Measurements from ENCODE around the gene PRDM16. TPM values are rescaled to one million over a fixed set of nuclear protein-coding genes. Genes with fewer than 3 reads are reported as not detected.

The PRDM16 gene
- polyA plus RNA-seq, 1 experiment: 0.06 TPM

DNA sequence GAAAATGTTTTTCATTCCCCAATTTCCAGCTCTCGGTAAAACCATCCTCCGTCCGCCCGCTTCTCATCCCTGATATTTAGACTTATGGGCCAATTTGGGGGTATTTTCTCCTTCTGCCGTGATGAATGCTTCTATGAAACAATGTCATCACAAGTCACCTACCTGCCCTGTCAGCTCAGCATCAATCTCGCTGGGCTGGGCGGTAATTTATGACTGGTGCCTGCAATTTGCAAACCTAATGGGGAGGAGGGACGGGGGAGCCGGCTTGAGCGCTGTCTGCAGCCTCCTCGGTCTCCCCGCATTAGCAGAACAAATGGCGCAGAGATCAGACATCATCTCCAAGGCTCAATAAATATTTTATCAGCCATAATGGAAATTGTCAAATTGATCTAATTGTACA is 72.1 kb downstream of the PRDM16 start:
- peaks cover 6% of the 10 kb centered on the region for H3K27me3 ChIP-seq (ENCODE audit: control insufficient read depth, insufficient read depth, low read length)
- H3K9me3 ChIP-seq (ENCODE audit: control insufficient read depth, insufficient read depth, low read length): peaks cover 26% of the 10 kb centered on the region
- H3K4me3 ChIP-seq (ENCODE audit: low read depth, low read length): no peak overlapping the region
- ChIA-PET POLR2A (no interaction called here), CTCF (no interaction called here)
- no peak overlapping the region for H3K27ac ChIP-seq (ENCODE audit: low read depth, low read length)
- DNase-seq (ENCODE audit: low read depth, low spot score): no peak
- TF ChIP-seq, protein P1, sequence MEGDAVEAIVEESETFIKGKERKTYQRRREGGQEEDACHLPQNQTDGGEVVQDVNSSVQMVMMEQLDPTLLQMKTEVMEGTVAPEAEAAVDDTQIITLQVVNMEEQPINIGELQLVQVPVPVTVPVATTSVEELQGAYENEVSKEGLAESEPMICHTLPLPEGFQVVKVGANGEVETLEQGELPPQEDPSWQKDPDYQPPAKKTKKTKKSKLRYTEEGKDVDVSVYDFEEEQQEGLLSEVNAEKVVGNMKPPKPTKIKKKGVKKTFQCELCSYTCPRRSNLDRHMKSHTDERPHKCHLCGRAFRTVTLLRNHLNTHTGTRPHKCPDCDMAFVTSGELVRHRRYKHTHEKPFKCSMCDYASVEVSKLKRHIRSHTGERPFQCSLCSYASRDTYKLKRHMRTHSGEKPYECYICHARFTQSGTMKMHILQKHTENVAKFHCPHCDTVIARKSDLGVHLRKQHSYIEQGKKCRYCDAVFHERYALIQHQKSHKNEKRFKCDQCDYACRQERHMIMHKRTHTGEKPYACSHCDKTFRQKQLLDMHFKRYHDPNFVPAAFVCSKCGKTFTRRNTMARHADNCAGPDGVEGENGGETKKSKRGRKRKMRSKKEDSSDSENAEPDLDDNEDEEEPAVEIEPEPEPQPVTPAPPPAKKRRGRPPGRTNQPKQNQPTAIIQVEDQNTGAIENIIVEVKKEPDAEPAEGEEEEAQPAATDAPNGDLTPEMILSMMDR (IDR thresholded peaks at IDR 0.05; ENCODE audit: low read depth, low read length): no peak

DNA sequence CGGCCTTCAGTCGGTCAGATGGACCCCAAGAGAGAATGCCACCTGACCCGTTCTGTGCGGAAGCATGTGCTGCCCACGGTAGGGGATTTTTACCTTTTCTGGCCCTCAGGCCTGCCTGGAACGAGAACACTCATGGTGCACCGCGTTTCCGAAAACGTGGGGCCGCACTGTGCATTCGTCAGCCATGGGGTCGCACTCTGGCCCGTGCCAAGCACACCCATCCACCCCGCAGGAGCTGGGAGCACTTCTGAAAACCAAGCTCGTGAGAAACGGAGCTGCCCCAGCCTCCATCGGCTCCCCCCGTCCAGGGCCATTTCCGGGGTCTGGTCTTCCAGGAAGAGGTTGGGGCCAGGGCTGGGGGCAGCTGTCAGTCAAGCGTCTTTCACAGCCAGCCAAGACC is 72.8 kb downstream of the PRDM16 start:
- Histone ChIP-seq H3K9me3 (ENCODE audit: control insufficient read depth, insufficient read depth, low read length) (peaks cover 34% of the 10 kb centered on the region), H3K27ac (ENCODE audit: low read depth, low read length) (no peak overlapping the region), H3K27me3 (ENCODE audit: control insufficient read depth, insufficient read depth, low read length) (peaks cover 6% of the 10 kb centered on the region), H3K4me3 (ENCODE audit: low read depth, low read length) (no peak overlapping the region)
- no peak for DNase-seq (ENCODE audit: low read depth, low spot score)
- TF ChIP-seq, protein P1 (IDR thresholded peaks at IDR 0.05; ENCODE audit: low read depth, low read length): no peak
- ChIA-PET CTCF (no interaction called here), POLR2A (no interaction called here)

DNA sequence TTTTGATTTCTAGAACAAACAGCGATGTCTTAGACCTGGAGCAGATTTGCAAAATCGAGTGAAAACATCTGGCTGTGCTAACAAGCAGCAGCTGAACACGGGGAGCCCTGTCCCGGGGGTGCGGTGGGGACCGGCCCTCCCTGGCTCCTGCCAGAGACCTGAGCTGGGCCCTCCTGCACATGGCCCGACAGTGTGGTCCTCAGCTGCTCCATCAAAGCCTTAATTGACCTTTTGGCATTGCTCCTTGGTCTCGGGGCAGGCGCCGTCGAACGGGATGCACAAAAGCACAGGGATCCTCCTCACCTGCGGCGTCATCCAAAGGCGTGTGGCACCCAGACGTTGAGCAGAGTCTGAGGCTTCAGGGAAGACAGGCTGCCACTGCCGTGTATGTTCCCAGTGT is 73.2 kb downstream of the PRDM16 start:
- TF ChIP-seq, protein P1 (IDR thresholded peaks at IDR 0.05; ENCODE audit: low read depth, low read length): no peak
- Histone ChIP-seq H3K9me3 (ENCODE audit: control insufficient read depth, insufficient read depth, low read length) (peaks cover 36% of the 10 kb centered on the region), H3K27me3 (ENCODE audit: control insufficient read depth, insufficient read depth, low read length) (peaks cover 6% of the 10 kb centered on the region), H3K27ac (ENCODE audit: low read depth, low read length) (no peak overlapping the region), H3K4me3 (ENCODE audit: low read depth, low read length) (no peak overlapping the region)
- no peak for DNase-seq (ENCODE audit: low read depth, low spot score)
- ChIA-PET CTCF (no interaction called here), POLR2A (no interaction called here)

DNA sequence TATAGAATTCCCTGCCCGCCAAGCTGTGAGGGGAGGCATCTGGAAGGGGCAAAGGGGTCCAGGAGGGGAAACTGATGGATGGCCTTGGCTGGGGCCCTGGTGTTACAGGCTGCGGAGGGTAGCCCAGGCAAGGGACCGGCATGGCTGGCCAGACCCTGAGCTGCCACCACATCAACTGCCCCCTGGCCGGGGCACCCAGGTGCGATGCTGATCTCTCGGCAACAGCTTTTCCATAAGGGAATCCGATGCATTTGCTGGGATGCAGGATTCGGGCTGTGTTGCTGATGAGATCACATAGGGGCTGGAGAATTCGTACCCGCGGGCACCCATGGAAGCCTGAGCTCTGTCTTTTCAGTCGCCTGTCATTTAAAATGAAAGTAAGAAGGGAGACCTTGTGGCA is 73.7 kb downstream of the PRDM16 start:
- H3K9me3 ChIP-seq (ENCODE audit: control insufficient read depth, insufficient read depth, low read length): peaks cover 41% of the 10 kb centered on the region
- CTCF ChIA-PET: no interaction called here
- peaks cover 6% of the 10 kb centered on the region for H3K27me3 ChIP-seq (ENCODE audit: control insufficient read depth, insufficient read depth, low read length)
- no peak overlapping the region for H3K27ac ChIP-seq (ENCODE audit: low read depth, low read length)
- DNase-seq (ENCODE audit: low read depth, low spot score): no peak
- TF ChIP-seq, protein P1 (IDR thresholded peaks at IDR 0.05; ENCODE audit: low read depth, low read length): no peak
- no peak overlapping the region for H3K4me3 ChIP-seq (ENCODE audit: low read depth, low read length)
- POLR2A ChIA-PET: no interaction called here

DNA sequence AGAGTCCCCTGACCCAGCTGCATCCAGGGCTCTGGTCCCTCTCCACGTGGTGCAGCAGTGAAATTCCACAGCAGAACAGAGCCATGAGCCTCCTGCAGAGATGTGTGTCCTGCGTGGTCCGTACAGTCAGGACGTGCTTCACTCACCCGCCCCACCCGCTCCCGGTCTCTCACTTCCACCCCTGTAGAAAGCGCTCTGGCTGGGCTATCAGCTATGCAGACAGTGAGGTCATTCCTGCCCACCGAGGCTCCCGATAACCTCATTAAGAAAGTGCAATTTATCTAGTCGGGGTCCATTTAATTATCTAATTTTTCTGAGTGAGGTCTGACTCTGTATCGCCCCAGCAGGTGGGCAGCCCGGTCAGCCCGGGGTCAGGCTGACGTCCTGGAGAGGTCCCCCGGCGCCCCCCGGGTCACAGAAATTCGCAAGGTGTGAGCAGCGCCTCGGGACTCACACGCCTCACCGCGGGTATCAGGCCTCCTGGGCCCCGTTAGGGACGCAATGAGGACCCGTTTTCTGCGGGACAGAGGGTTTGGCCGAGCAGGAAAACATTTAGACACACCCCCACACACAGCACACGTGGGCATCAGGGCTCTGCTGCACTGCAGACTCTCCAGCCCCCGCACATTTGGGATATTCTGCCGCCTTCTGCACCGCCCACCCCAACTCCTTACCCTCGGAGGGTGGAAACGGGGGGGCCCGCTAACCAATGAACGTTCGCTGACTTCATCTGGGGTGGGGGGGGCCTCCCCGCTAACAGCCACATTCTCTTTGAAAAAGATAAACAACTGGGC is 76.7 kb downstream of the PRDM16 start:
- no peak overlapping the region for H3K4me3 ChIP-seq (ENCODE audit: low read depth, low read length)
- TF ChIP-seq, protein P1 (IDR thresholded peaks at IDR 0.05; ENCODE audit: low read depth, low read length): no peak
- no peak for DNase-seq (ENCODE audit: low read depth, low spot score)
- POLR2A ChIA-PET: no interaction called here
- H3K27me3 ChIP-seq (ENCODE audit: control insufficient read depth, insufficient read depth, low read length): no peaks in the 10 kb centered on the region
- H3K27ac ChIP-seq (ENCODE audit: low read depth, low read length): no peak overlapping the region
- CTCF ChIA-PET: no interaction called here
- peaks cover 56% of the 10 kb centered on the region for H3K9me3 ChIP-seq (ENCODE audit: control insufficient read depth, insufficient read depth, low read length)

All from AG04450 (cell line).